GM18507 (cell line): ENCODE results near the gene TOP2B.

Source experiments
- DNase-seq: peaks from one replicate; pipeline ENCODE4 v3.0.0; 2011; ENCODE audit warnings: low read depth; ENCODE audit not compliant: insufficient read length; ENCODE audit errors: extremely low spot score
- FAIRE-seq: peaks from 2 replicates; lab custom pipeline; 2011; peaks lifted over from hg19 to GRCh38; lab: Jason Lieb, UNC

TOP2B gene

GRCh38 chr3:25587094-25587493, 77.6 kb downstream of the TOP2B start:
- DNase-seq (no peak), FAIRE-seq (no peak)

- no peak for DNase-seq
- no peak for FAIRE-seq
These were observed 78.2 kb downstream of the TOP2B start for GRCh38 chr3:25586553-25586952.

DNA sequence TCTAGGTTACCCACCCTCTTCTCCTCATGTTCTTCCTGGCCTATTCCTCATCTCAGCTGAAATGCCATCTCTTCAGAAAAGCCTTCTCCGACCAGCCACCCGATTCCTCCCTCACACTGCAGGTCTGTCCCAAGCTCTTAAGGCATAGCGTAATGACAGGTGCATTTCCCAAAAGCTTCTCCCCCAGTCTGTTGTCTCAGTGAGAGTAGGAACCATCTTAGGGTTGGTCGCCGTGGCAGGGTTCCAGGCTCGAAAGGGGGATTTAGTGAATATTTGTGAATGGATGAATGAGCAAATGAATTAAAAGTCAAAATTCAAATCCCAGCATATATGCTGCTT, 78.6 kb downstream of the TOP2B start:
- no peak for DNase-seq
- FAIRE-seq = no peak

GRCh38 chr3:25585361-25586166, 79.1 kb downstream of the TOP2B start:
- no peak for FAIRE-seq
- no peak for DNase-seq

DNA sequence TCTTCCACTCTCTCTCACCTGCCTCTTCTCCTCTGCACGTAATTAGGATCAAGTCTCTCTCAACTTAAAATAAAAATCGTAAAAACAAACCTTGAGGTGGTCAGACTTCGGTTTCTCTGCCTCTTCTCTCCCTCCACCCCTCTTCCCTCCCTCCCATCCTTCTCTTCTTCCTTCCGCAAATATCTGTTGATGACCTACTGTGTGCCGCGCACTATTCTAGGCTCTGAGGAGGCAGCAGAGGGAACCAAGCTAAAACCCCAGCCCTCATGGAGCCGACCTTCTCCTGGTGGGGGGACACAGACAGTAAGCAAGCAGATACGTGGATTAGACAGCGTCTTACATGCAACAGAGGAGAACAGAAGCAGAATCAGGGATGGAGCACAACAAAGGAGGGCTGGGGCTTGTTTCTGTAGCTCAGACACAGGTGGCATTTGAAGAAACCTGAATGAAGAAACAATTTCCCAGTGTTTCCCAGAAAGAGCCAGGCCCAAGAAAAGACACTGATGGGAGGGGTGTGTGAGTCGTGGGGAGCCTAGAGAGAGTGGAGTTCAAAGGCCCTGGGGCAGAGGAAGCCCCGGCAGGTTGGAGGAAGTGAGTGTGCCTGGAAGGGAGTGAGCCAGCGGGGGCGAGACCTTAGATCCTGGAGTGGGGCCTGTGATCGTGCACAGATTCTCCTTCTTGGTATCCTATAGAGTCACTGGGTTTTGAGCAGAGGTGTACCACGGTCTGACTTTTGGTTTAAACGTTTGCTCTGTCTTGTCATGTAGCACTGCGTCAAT, 80.5 kb downstream of the TOP2B start:
- no peak for FAIRE-seq
- DNase-seq = no peak

- DNase-seq (no peak), FAIRE-seq (no peak)
These were observed 81.4 kb downstream of the TOP2B start for GRCh38 chr3:25583343-25583742.

DNA sequence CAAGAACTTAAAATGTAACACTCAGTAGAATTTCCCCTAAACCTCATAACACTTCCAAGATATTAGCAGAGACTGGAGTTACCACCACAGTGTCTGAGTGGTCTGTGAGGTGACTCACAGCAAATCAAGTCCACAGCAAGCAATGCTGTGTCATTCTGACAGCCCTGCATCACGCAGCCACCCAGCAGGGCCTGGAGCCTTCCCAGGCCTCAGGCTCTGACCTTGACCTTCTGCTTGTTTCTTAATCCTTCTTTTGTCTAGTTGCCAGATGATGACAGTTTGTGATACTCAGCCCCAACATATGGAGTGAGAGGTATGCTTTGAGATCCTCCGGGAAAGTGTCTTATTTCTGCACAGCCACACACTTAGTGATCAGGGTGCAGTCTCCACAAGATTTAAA, 82.5 kb downstream of the TOP2B start:
- DNase-seq (no peak), FAIRE-seq (no peak)

DNA sequence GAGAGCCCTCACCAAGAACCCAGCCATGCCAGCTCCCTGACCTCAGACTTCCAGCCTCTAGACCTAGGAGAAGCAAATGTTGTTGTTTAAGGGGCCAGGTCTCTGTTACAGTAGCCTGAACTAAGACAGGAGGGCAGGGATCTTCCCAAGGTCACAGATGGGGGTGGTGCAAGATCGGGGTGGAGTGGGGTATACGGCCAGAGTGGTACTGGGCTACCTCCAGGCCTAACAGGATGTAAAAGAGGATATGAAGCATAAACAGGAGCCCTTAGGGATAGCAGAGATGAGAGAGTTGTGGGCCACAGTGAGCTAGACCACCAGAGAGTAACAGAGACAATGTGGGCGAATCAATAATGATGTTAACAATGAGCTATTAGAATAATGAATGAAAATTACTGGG, 82.9 kb downstream of the TOP2B start:
- no peak for DNase-seq
- FAIRE-seq = no peak

- FAIRE-seq = no peak
- no peak for DNase-seq
These were observed 83.4 kb downstream of the TOP2B start for GRCh38 chr3:25581335-25581734.

GRCh38 chr3:25580534-25580933, 84.2 kb downstream of the TOP2B start:
- no peak for DNase-seq
- no peak for FAIRE-seq

DNA sequence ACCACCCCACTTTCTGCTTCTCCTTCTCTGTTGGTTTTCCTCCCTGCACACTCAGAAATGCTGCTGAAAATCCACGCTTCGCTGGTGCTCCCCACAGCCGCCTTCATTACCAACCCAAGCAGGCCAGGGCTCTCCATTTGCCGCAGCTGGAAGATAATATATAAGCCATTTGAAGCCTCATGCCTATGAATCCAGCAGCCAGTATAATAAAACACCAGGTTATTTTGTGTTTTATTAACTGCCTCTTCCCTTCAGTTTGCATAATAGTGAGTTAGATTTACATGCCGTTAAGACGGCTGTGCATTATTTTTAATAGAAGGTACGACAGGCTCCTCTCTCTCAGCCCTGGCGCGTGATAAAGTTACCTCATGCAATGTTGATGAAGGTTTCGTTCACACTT, 86.6 kb downstream of the TOP2B start:
- FAIRE-seq = no peak
- no peak for DNase-seq

GRCh38 chr3:25576831-25577454, 87.8 kb downstream of the TOP2B start:
- no peak for DNase-seq
- FAIRE-seq = no peak

DNA sequence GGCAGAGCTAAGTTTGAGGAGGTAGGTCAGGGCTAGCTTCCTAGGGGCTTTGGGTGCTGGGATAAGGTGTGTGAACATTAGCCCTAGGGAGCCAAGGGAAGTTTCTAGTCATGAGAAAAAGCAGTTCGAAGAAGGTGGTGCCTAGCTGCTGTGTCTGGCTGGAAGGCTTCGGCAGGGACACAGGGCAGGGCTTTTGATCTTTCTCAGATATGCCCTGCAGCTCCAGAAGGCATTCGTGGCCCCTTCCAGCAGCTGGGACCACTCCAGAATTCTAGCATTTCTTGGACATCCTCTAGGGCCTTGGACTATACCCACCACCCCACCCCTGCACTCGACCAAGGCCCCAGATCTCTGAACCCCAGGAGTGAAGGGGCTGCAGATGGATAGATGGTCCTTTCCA, 88.6 kb downstream of the TOP2B start:
- FAIRE-seq (no peak), DNase-seq (no peak)

DNA sequence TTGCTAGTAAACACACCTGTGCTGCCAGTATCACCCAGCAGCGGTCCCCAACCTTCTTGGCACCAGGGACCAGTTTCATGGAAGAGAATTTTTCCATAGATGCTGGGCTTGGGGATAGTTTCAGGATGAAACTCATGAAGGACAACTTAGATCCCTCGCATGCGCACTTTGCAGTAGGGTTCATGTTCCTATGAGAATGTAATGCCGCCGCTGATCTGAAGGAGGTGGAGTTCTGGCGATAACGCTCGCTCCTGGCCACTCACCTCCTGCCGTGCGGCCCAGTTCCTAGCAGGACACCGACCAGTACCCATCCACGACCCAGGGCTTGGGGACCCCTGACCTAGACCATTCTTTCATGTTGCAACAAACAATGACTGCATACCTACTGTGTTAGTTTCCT, 89.7 kb downstream of the TOP2B start:
- DNase-seq = no peak
- FAIRE-seq = no peak

DNA sequence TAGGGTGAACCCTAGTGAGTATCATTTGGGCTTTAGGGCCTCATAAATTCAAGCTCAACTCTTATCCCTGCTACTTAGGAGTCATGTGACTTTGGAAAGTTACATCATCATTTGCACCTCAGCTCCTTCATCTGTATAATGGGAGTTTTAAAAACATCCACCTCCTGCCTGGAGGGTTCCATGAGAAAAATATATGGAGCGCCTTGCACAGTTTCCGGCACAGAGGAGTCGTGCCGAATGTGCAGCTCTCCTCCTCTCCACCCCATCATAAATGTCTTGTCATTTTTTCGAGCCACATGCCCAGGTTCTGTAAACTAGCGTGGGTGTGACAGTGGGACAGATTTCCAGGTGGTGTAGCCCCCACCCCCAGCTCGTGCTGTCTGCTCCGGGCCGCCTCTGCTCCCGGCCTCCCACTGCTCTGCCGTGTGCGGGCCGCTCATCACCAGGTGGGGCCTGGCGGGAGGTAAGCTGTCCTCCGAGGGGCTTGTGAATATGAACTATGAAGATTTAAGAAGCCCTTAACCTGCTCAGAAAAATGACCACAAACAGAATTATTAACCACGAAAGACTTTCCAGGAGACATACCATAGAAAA, 90.4 kb downstream of the TOP2B start:
- DNase-seq (no peak), FAIRE-seq (no peak)

- DNase-seq = no peak
- FAIRE-seq = no peak
These were observed 91.1 kb downstream of the TOP2B start for GRCh38 chr3:25573386-25574171.

- no peak for DNase-seq
These were observed 91.8 kb downstream of the TOP2B start for GRCh38 chr3:25572919-25573385.

DNA sequence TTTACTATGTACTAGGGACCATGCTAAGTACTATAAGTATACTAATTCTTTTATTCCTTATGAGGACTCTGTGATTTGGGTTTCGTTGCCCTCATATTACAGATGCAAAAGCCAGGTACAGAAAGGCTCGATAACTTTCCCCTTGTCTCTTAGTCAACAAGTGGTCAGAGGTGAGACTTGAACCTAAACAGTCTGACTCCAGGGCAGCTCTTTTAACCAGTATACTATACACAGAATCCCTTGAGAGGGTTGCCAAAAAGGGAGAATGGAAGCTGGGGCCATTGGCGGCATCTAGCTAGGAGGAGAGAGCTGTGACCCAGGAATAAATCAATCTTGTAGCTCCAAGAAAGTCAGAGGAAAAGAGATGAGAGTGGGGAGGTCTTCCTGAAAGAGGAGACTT, 92.4 kb downstream of the TOP2B start:
- DNase-seq (no peak), FAIRE-seq (no peak)

More at GRCh38 chr3:25572919-25573385, 91.8 kb downstream of the TOP2B start:
- no peak for FAIRE-seq

GRCh38 chr3:25571285-25571684, 93.4 kb downstream of the TOP2B start:
- DNase-seq = no peak
- no peak for FAIRE-seq
